ENCODE measurements around the gene CLPSL1. TPM values are rescaled to one million over a fixed set of nuclear protein-coding genes. Genes with fewer than 3 reads are reported as not detected.

Gene CLPSL1
- total and polyA plus RNA-seq, 2 of the 8 experiments (the other 6 are each of a cell fraction or from before 2014, with no cell fraction given): not detected

- TF ChIP-seq SUZ12 (IDR thresholded peaks at IDR 0.05; ENCODE audit: low read length) (no peak), RAD21 (IDR thresholded peaks at IDR 0.05 in 1 of 2, conservative IDR thresholded peaks at IDR 0.05 in 1 of 2; ENCODE audit: low read depth in 2 of 2, low read length in 2 of 2) (no peak), TAF7 (optimal IDR thresholded peaks at IDR 0.05; ENCODE audit: borderline replicate concordance, low read depth, low read length) (no peak), POLR2A (IDR thresholded peaks at IDR 0.05; ENCODE audit: control extremely low read depth in 1 of 2, low read depth in 2 of 2, low read length in 2 of 2) (no peak)
Measured at GRCh38 chr6:35794536-35795452, 14.0 kb downstream of the CLPSL1 start (continued).
